ENCODE results near the gene CD9.

DNA sequence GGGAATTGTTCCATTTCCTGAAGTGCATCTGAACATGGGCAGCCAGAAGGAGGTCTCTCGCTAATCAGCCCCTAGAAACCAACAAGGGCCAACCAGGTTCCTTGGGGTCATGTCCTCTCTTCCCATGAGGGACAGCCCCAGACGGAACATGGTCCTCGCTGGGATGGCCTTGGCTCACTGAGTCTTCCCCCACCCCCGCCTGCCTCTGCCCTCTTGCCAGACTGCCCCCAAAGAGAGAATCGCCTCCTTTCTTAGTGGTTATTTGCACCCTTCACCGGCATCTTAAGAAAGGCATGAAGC, 36.4 kb downstream of the CD9 start:
- TF ChIP-seq TCF4 (CRISPR knock-in tag; IDR thresholded peaks at IDR 0.05; ENCODE audit: borderline replicate concordance) (no peak), GLIS3 (CRISPR knock-in tag; IDR thresholded peaks at IDR 0.05) (no peak), ZC3H10 (CRISPR knock-in tag; IDR thresholded peaks at IDR 0.05) (no peak), ISL1 (CRISPR knock-in tag; IDR thresholded peaks at IDR 0.05) (no peak), ZNF565 (CRISPR knock-in tag; conservative IDR thresholded peaks at IDR 0.05; ENCODE audit: low read depth) (no peak), PPARA (CRISPR knock-in tag; IDR thresholded peaks at IDR 0.05; ENCODE audit: borderline replicate concordance) (no peak), ZFP30 (CRISPR knock-in tag; IDR thresholded peaks at IDR 0.05) (no peak), ESRRG (CRISPR knock-in tag; IDR thresholded peaks at IDR 0.05) (no peak), ZNF8 (CRISPR knock-in tag; IDR thresholded peaks at IDR 0.05) (no peak)

Measured in SK-N-SH treated with all-trans-retinoic acid at 6 μM for 48 hours (cell line).